ENCODE data around the gene LLPH.

LLPH gene

DNA sequence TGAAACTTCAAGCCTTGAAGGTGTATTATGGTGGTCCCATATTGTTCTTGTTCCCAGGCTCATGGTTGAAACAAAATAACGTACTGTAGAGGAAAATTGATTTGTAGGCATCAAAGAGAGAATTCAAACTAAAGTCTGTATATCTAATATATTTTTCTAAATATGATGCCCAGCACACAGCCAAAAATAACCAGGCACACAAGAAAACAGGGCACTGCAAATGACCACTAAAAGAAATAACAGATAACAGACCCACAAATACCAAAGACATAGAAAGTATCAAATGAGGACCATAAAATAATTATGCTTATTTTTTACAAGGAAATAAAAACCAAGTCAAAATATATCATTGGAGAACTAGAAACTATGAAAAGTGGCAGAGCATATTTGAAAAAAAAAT, 46.8 kb downstream of the LLPH start:
- no peak overlapping the region for H3K4me3 ChIP-seq (ENCODE audit: low read depth, low read length)
- no peak for DNase-seq (ENCODE audit: low read depth)
- TF ChIP-seq, protein P1, sequence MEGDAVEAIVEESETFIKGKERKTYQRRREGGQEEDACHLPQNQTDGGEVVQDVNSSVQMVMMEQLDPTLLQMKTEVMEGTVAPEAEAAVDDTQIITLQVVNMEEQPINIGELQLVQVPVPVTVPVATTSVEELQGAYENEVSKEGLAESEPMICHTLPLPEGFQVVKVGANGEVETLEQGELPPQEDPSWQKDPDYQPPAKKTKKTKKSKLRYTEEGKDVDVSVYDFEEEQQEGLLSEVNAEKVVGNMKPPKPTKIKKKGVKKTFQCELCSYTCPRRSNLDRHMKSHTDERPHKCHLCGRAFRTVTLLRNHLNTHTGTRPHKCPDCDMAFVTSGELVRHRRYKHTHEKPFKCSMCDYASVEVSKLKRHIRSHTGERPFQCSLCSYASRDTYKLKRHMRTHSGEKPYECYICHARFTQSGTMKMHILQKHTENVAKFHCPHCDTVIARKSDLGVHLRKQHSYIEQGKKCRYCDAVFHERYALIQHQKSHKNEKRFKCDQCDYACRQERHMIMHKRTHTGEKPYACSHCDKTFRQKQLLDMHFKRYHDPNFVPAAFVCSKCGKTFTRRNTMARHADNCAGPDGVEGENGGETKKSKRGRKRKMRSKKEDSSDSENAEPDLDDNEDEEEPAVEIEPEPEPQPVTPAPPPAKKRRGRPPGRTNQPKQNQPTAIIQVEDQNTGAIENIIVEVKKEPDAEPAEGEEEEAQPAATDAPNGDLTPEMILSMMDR (IDR thresholded peaks at IDR 0.05; ENCODE audit: control insufficient read depth, extremely low read depth, insufficient read depth), result no peak

DNA sequence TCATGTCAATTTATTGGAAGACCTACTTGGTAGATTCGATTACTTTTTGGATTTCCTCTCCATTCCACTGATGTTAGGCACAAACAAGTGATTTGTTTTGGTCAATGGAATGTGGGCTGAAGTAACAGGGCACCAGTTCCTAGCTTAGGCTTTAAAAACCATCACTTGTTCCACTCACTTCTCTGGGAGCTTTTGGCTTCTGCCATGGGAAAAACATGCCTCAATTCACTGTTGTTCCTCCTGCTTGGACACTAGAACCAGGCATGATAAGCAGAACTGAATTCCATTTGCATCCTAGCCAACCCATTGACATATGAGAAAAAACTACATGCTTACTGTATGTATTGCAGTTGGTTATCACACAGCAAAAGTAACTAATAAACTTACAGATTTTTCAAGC, 47.8 kb downstream of the LLPH start:
- no peak for DNase-seq (ENCODE audit: low read depth)
- TF ChIP-seq, protein P1 (IDR thresholded peaks at IDR 0.05; ENCODE audit: control insufficient read depth, extremely low read depth, insufficient read depth), result no peak
- H3K4me3 ChIP-seq (ENCODE audit: low read depth, low read length), result no peak overlapping the region

DNA sequence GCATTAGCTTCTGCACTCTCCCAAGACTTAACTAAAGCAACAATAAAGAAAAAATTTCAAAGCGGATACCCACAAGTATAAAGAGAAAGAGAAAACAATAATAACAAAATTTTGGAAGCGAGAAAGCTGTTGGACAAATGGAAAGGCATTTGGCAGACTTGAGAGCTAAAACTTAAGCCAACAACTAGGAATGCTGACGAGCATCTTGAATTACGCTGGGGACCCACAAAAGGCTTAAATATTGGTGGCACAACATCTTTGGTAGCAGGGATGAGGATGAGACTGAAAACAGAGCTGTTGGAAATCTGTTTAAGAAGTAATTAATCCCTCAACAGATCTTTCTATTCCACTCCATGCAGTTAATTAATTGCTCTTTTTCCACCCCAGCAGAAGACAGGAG, 49.8 kb downstream of the LLPH start:
- TF ChIP-seq, protein P1 (IDR thresholded peaks at IDR 0.05; ENCODE audit: control insufficient read depth, extremely low read depth, insufficient read depth), result no peak
- no peak for DNase-seq (ENCODE audit: low read depth)
- no peak overlapping the region for H3K4me3 ChIP-seq (ENCODE audit: low read depth, low read length)

DNA sequence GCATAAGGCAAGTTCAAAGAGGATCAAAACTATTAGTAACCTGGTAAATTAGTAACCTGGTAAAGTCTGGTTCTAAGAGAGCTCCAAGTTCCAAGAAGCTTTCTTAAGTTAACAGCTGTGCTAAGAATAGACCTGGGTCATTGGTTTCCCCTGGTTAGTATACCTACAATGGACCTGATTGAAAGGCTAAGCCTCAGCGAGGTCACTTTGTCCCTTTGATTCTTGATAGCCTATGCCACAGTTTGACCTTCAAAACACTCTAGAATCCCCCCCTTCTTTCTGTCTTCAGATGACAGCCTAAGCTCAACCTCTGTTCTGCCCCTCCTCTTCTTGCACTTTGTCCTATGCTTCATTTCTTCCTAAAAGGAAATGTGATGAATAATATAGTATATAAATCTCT, 53.0 kb downstream of the LLPH start:
- TF ChIP-seq, protein P1 (IDR thresholded peaks at IDR 0.05; ENCODE audit: control insufficient read depth, extremely low read depth, insufficient read depth), result no peak
- H3K4me3 ChIP-seq (ENCODE audit: low read depth, low read length), result no peak overlapping the region
- DNase-seq (ENCODE audit: low read depth), result no peak

DNA sequence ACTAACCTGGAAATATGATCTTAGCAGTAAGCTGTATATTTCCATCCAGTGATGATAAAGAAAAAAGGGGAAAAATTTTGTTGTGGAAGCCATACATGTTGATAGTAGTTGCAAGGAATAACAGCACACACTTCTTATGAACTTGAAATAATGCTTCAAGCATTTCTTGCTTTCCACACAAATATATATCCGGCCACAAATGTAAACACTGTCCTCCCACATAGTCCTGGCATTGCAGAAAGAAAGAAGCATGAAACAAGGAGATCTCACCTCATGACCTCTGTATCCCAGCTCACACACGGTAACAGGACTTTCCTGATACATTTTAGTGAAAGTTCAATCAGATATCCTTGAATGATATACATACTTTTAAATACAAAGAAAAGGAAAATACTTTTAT, 56.0 kb downstream of the LLPH start:
- H3K4me3 ChIP-seq (ENCODE audit: low read depth, low read length), result no peak overlapping the region
- DNase-seq (ENCODE audit: low read depth), result no peak
- TF ChIP-seq, protein P1 (IDR thresholded peaks at IDR 0.05; ENCODE audit: control insufficient read depth, extremely low read depth, insufficient read depth), result no peak

DNA sequence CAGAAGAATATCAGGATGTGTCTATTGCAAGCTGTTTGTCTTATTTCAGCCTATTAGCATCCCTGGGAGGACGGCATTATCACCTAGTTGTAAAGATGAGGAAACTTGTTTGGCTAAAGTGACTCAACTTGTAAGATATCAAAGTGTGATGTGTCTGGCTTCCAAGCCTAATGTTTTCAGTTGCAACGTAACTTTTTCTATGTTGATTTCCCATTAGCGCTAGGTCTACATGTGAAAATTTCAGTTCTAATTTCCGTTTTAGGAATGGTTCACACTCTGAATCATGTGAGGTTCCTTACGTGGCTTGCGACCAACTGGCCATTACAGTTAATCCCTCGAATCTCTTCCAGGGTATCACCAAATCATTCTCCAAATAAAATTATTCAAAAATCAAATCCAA, 58.0 kb downstream of the LLPH start:
- TF ChIP-seq, protein P1 (IDR thresholded peaks at IDR 0.05; ENCODE audit: control insufficient read depth, extremely low read depth, insufficient read depth), result no peak
- H3K4me3 ChIP-seq (ENCODE audit: low read depth, low read length), result no peak overlapping the region
- no peak for DNase-seq (ENCODE audit: low read depth)

DNA sequence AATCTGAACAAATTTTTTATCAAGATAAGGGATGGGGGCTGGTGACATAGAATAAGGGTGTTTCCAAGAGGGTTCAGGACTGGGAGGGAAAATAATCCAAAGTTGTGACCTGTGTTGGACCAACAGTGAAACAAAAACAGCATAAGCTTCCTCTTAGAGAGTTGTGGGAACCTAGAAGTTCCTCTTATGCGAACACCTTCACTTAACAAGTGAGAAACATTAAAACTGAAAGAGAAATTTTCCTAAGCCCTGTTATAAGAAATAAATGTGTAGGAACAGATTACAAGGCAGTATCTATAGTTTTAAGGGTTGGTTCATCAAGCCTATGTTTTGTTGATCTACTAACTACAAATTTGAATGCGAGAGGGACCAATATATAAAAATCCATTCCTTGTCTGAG, 58.4 kb downstream of the LLPH start:
- no peak for DNase-seq (ENCODE audit: low read depth)
- H3K4me3 ChIP-seq (ENCODE audit: low read depth, low read length), result no peak overlapping the region
- TF ChIP-seq, protein P1 (IDR thresholded peaks at IDR 0.05; ENCODE audit: control insufficient read depth, extremely low read depth, insufficient read depth), result no peak
